GM10266 (cell line): Measurements from ENCODE around the gene ATF7IP2.
"Not testable (repeated sequence)": the region's sequence is repeated elsewhere in the genome, so short reads cannot be mapped to it uniquely, and the experiment has no call there.

ENCODE experiments used
- DNase-seq: peaks from one replicate; pipeline ENCODE4 v3.0.0; 2012; ENCODE audit errors: extremely low spot score
- CTCF ChIP-seq: IDR thresholded peaks from 2 replicates; pipeline ENCODE4 v1.5.1; 2012; ENCODE audit warnings: mild to moderate bottlenecking, low read depth; ENCODE audit not compliant: control insufficient read depth, insufficient read depth; ENCODE audit errors: missing control alignments

Gene ATF7IP2

GRCh38 chr16:10441726-10442125, 55.9 kb downstream of the ATF7IP2 start:
- TF ChIP-seq CTCF, result no peak
- DNase-seq, result no peak

- no peak for DNase-seq
- TF ChIP-seq CTCF, result no peak
Observed at GRCh38 chr16:10447289-10447688, 61.4 kb downstream of the ATF7IP2 start.

GRCh38 chr16:10452208-10453158, 66.6 kb downstream of the ATF7IP2 start:
- DNase-seq, result not testable (repeated sequence)

- DNase-seq, result no peak
- no peak for TF ChIP-seq CTCF
Observed at GRCh38 chr16:10453159-10453510, 67.3 kb downstream of the ATF7IP2 start.

GRCh38 chr16:10465821-10466220, 80.0 kb downstream of the ATF7IP2 start:
- no peak for DNase-seq
- TF ChIP-seq CTCF, result no peak

- DNase-seq, result no peak
- TF ChIP-seq CTCF, result no peak
Observed at GRCh38 chr16:10466313-10466712, 80.5 kb downstream of the ATF7IP2 start.

- no peak for TF ChIP-seq CTCF
- DNase-seq, result no peak
Observed at GRCh38 chr16:10466861-10467260, 81.0 kb downstream of the ATF7IP2 start.

- DNase-seq, result not testable (repeated sequence)
Observed at GRCh38 chr16:10476636-10477035, 90.8 kb downstream of the ATF7IP2 start.
